GM21723 (cell line): ENCODE measurements around the gene PARD3.
"Not testable (repeated sequence)": the region's sequence is repeated elsewhere in the genome, so short reads cannot be mapped to it uniquely, and the experiment has no call there.

Experiments used
- ATAC-seq: cut with Tn5 transposase; IDR thresholded peaks from one replicate; pipeline ENCODE4 v1.9.1; 2021; ENCODE audit warnings: mild to moderate bottlenecking, moderate library complexity; ENCODE audit not compliant: unreplicated experiment

The PARD3 gene

DNA sequence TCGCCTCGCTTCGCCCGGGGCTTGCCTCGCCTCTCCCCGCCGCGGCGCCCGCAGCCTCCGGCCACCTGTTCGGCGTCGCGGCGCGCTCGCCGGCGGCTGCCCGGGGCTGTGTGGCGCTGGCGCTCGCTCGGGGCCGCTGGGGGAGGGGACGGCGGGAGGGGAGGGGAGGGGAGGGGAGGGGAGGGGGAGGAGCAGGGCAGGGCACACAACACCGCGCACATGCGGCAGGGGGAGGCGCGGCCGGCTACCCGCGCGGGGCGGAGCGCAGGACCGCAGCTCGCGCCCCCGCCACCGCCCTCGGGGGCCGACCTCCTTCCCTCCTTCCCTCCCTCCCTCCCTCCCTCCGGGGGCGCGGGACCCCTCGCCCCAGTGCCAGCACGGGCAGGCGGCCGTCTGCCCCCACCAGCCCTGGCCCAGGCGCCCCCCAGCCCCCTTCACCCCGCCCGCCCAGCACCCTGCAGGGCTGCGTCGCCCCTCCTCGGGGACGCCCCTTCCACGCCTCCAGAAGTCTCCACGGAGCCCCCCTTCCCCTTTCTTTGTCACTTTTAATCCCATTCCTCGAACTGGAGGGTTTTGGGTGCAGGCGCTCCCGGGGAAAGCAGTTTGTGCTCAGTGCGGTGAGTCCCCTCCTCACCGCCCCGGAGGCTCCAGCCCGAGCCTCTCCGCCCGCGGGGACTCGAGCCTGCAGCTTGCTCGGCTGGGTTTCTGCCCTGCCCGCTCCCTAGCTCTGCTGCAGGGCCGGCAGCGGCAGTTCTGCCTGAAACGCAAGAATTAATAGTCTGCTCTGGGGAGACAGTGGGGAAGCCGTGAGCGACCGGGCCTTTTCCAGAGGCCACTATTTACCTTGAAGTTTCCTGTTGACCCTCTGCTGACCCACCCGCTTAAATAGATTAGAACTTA lies at the start of gene PARD3:
PARD3 (minus strand) TSS at position 112 of the 900 bp plus-strand sequence. CDS start 301 bp downstream, outside the sequence.
- ATAC-seq: peak; percentile 43

GRCh38 chr10:34864149-34865067 lies 49.3 kb upstream of the PARD3 start:
- ATAC-seq: no peak

DNA sequence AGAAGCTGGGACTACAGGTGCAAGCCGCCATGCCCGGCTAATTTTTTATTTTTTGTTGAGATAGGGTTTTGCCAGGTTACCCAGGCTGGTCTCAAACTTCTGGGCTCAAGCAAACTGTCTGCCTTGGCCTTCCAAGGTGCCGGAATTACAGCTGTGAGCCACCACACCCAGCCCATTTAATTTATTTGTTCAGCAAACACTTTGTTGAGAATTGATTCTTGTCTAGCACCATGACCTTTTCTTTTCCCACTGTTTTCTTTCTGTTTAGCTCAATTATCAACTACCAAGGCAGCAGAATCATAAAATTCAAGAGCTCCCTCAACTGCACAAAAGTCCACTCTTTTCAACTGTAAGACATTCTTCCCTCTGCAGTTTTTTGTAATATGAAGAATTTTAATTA lies 47.8 kb upstream of the PARD3 start:
- ATAC-seq: no peak

GRCh38 chr10:34861293-34862021 lies 46.4 kb upstream of the PARD3 start:
- ATAC-seq: no peak

GRCh38 chr10:34859170-34859569 lies 44.1 kb upstream of the PARD3 start:
- ATAC-seq: no peak

GRCh38 chr10:34858003-34858402 lies 42.9 kb upstream of the PARD3 start:
- no peak for ATAC-seq

GRCh38 chr10:34854147-34854601 lies 39.1 kb upstream of the PARD3 start:
- no peak for ATAC-seq

DNA sequence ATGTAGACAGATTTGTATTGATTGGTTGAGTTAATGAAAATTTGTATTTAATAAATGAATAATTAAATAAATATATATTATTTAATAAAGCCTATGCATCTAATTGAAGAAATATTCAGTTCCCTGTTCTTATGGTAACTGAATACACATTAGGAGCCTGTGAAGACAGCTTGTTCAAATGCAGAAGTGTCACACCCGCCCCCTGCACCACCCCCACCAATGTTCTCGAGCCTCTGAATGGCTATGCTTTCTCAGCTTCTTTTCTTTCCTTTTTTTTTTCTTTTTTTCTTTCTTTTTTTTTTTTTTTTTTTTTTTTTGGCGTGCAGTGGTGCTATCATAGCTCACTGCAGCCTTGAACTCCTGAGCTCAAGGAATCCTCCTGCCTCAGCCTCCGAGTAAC lies 38.3 kb upstream of the PARD3 start:
- ATAC-seq: no peak

GRCh38 chr10:34850558-34850957 lies 35.5 kb upstream of the PARD3 start:
- ATAC-seq: no peak

GRCh38 chr10:34850036-34850435 lies 34.9 kb upstream of the PARD3 start:
- ATAC-seq: no peak

GRCh38 chr10:34845070-34845469 lies 30.0 kb upstream of the PARD3 start:
- no peak for ATAC-seq

DNA sequence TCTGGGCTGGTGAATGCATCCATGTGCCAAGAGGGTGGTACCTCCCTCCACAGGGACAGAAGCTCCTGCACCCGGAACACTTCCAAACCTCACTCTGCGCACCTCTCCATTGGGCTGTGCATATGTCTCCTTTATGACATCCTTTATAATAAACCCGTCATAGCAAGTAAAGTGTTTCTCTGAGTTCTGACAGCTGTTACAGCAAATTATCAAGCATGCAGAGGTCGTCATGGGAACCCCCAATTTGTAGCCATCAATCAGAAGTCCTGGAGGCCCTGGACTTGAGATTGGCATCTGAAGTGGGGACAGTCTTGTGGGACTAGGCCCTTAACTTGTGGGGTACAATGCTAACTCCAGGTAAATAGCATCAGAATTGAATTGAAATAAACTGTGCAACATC lies 29.4 kb upstream of the PARD3 start:
- no peak for ATAC-seq

DNA sequence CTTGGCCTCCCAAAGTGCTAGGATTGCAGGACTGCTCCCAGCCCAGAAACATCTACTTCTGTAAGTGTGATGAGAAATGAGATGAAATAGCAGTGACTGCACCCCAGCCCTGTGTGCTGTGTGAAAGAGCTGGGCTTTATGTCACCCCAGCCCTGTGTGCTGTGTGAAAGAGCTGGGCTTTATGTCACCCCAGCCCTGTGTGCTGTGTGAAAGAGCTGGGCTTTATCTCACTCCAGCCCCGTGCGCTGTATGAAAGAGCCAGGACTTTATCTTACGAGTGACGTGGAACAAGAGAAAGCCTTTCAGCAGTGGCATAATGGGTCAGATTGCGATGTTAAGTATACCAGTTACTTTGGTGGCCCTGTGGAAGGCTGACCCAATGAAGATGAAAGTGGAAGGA lies 28.4 kb upstream of the PARD3 start:
- not testable (repeated sequence) for ATAC-seq

- no peak for ATAC-seq
Measured at GRCh38 chr10:34838366-34838900, 23.3 kb upstream of the PARD3 start.

GRCh38 chr10:34835908-34836508 lies 20.9 kb upstream of the PARD3 start:
- peak; percentile 60 for ATAC-seq

GRCh38 chr10:34834274-34834673 lies 19.2 kb upstream of the PARD3 start:
- ATAC-seq: no peak

- no peak for ATAC-seq
Measured at GRCh38 chr10:34830217-34830822, 15.2 kb upstream of the PARD3 start.

DNA sequence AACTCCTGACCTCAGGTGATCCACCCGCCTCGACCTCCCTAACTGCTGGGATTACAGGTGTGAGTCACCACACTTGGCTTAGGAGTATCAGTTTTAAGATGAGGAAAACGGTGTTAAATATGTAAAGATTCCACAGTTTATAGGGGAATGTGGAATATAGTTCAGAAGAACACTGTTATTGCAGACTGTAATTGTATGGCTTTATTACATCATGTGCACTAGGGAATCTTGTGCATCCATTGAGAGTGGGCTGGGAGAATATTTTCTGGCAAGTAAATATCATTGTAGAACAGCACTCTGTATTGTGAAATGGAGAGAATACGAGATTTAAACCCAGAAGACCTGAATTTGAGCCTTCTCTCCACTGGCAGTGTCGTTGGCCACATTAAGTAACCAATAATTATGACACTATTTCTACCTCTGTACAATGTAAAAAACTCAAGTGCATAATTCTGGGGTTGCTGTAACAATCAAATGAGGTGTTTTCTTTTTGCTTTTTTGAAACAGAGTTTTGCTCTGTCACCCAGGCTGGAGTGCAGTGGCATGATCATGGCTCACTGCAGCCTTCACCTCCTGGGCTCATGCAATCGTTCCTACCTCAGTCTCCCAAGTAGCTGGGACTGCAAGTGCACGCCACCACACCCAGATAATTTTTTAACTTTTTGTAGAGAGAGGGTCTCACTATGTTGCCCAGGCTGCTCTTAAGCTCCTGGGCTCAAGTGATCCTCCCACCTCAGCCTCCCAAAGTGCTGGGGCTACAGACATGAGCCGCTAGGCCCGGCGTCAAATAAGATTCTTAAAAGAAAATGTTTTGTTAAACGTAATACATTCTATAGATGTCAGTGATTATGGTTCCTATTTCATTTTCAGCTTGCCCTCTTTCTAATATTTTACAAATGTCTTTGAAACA lies 12.0 kb upstream of the PARD3 start:
- no peak for ATAC-seq

- ATAC-seq: no peak
Measured at GRCh38 chr10:34826221-34826620, 11.1 kb upstream of the PARD3 start.
